Ovary (tissue), 9 donors: Measurements from ENCODE around the gene IQGAP2. TPM values are rescaled to one million over a fixed set of nuclear protein-coding genes. Genes with fewer than 3 reads are reported as not detected.

Source experiments
- DNase-seq, 5 donors: peaks; one replicate each; pipeline ENCODE4 v3.0.0-alpha.2; 2019 to 2020
- H3K27ac ChIP-seq, 2 donors: fragments of 200-600 bp; one replicate each; pipeline versions ENCODE4 v1.5.1 to v1.8.0; 2019 to 2022
- H3K27me3 ChIP-seq: fragments of 200-600 bp; one replicate; pipeline ENCODE4 v1.8.0; 2022
- H3K36me3 ChIP-seq: fragments of 200-600 bp; sonication (generic); one replicate; pipeline ENCODE4 v1.5.1; 2019
- H3K4me1 ChIP-seq: one replicate; pipeline ENCODE4 v1.8.1; 2013; ENCODE audit warnings: mild to moderate bottlenecking, moderate library complexity; ENCODE audit not compliant: insufficient read depth
- H3K4me3 ChIP-seq: fragments of 200-600 bp; sonication (generic); one replicate; pipeline ENCODE4 v1.5.1; 2017
- H3K9me3 ChIP-seq, 2 donors: fragments of 200-600 bp in 1 of 2; sonication (generic) in 1 of 2; one replicate each; pipeline versions ENCODE4 v1.5.1 to v1.8.1; 2013 to 2019; ENCODE audit warnings: mild to moderate bottlenecking in 1 of 2, moderate library complexity in 1 of 2
- EP300 ChIP-seq: sonication (generic); formaldehyde crosslinking; IDR thresholded peaks from one replicate; pipeline ENCODE4 v1.6.1; 2017; ENCODE audit warnings: antibody characterized with exemption
- POLR2A ChIP-seq: fragments of 450-650 bp; IDR thresholded peaks from one replicate; pipeline ENCODE4 v1.6.1; 2017; ENCODE audit warnings: antibody characterized with exemption, mild to moderate bottlenecking, moderate library complexity
- WGBS, 3 donors: extraction: QIAGEN DNeasy Blood & Tissue Kit in 1 of 3; methylation state at CpG; one replicate each; pipeline versions ENCODE4 v1.1.5 to v1.1.7; 2013 to 2017; 5-methylcytosine and 5-hydroxymethylcytosine counted together
- intact Hi-C, 4 donors: fragments of 100-400 bp; cut with DNase I; formaldehyde crosslinking; loops; one replicate each; pipeline versions ENCODE4 v1.11.0 to v1.15.1; 2022 to 2023
- polyA plus RNA-seq, 2 donors: library from polyadenylated mRNA; stranded (reverse); fragments of 200-250 nt in 1 of 2; fragments of 350-450 nt in 1 of 2; fragmentation: Illumina TruSeq in 1 of 2; extraction: RNeasy Lipid Tissue Mini Kit (QIAGEN cat#74804) in 1 of 2; gene quantifications; one replicate each; pipeline ENCODE4 v1.2.3, GENCODE V29; 2013 to 2014
- total RNA-seq, 7 donors: library from RNA; depleted of rRNA in 2 of 7; stranded (reverse); fragments of >200 nt in 2 of 7; fragmentation: NEBNext Ultra II Directional in 3 of 7; extraction: Animal tissue kit (Norgen Biotek cat#: 25700) in 3 of 7; gene quantifications; one replicate each; pipeline versions ENCODE4 v1.1.0 to v1.2.4, GENCODE V29; 2016 to 2023
- TF ChIP-seq, protein P1 (sequence below), 3 donors: fragments of 450-650 bp in 2 of 3; fragments of 200-600 bp in 1 of 3; IDR thresholded peaks; one replicate each; pipeline versions ENCODE4 v1.5.1 to v1.8.0; 2016 to 2022; ENCODE audit warnings: antibody characterized with exemption in 3 of 3, mild to moderate bottlenecking in 1 of 3
- donor health status: DM: no; HTN: no; CAD: no; lungs with moderate emphysema.
- donor health status: DM: no; HTN: no; CAD: no.
- donor health status: Bipolar disorder and iron deficiency.
- donor health status: DM: yes; HTN: yes; CAD: no.
- donor health status: DM: no; HTN: no; CAD: no.
- donor health status: DM: yes; HTN: yes; CAD: no.

IQGAP2 gene
- total and polyA plus RNA-seq, 9 donors, result 8.6 to 27.6 (median 13.9) TPM

DNA sequence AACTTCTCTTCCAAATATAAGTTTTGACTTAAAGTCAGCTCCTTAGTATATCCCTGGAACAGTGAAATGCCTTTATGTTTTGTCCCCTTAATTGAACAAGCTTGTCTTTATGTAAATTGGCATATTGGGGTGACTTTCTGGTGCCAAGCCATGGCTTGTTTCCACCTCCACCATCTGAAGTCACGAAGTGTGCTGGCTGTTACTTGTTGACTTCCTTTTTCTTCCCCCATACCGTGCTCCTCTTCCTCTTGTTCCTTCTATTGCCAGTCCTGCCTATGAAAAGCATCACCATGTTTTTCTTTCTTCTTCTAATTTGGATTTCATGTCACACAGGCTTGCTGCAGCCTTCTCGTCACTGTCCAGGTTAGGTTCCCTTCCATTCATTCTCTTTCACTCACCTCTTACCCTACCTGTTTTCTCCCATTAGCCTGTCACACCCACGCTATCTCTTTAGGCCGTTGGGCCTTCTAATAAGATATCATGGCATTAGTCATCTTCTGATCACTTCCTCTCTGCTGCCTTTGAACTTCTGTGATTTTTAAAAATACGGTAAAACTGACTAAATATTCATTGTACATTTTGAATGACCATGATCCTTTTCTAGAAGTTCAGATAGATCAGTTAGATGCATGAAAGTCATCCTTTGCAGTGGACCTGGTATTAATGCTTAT lies 48.1 kb downstream of the IQGAP2 start:
- H3K9me3 ChIP-seq, result no peaks in the 10 kb centered on the region
- no peak overlapping the region for H3K27ac ChIP-seq
- WGBS, 3 donors, result 74 to 89% (median 86%) methylated on average over 6 of the region's 6 CpGs
- no peaks in the 10 kb centered on the region for H3K36me3 ChIP-seq
- DNase-seq, result no peak
- H3K27me3 ChIP-seq, result no peaks in the 10 kb centered on the region
- H3K4me1 ChIP-seq, result no peaks in the 10 kb centered on the region
- TF ChIP-seq POLR2A, result no peak
- H3K4me3 ChIP-seq, result no peak overlapping the region
- intact Hi-C loops, result no loop called here

- 74 to 83% (median 74%) methylated on average over 4 of the region's 4 CpGs for WGBS, 3 donors
- Histone ChIP-seq H3K27me3 (no peaks in the 10 kb centered on the region), H3K4me3 (no peak overlapping the region), H3K36me3 (no peaks in the 10 kb centered on the region), H3K27ac (no peak overlapping the region), H3K4me1 (no peaks in the 10 kb centered on the region), H3K9me3 (no peaks in the 10 kb centered on the region)
- TF ChIP-seq, protein P1, sequence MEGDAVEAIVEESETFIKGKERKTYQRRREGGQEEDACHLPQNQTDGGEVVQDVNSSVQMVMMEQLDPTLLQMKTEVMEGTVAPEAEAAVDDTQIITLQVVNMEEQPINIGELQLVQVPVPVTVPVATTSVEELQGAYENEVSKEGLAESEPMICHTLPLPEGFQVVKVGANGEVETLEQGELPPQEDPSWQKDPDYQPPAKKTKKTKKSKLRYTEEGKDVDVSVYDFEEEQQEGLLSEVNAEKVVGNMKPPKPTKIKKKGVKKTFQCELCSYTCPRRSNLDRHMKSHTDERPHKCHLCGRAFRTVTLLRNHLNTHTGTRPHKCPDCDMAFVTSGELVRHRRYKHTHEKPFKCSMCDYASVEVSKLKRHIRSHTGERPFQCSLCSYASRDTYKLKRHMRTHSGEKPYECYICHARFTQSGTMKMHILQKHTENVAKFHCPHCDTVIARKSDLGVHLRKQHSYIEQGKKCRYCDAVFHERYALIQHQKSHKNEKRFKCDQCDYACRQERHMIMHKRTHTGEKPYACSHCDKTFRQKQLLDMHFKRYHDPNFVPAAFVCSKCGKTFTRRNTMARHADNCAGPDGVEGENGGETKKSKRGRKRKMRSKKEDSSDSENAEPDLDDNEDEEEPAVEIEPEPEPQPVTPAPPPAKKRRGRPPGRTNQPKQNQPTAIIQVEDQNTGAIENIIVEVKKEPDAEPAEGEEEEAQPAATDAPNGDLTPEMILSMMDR (IDR thresholded peaks at IDR 0.05), result no peak
- TF ChIP-seq POLR2A, result no peak
- TF ChIP-seq EP300, result no peak
- no peak for DNase-seq
- intact Hi-C loops, result no loop called here
Measured at GRCh38 chr5:76455531-76456133, 52.5 kb downstream of the IQGAP2 start.

GRCh38 chr5:76456258-76456657 lies 53.2 kb downstream of the IQGAP2 start:
- no peaks in the 10 kb centered on the region for H3K4me1 ChIP-seq
- H3K27ac ChIP-seq, result no peak overlapping the region
- H3K9me3 ChIP-seq, result no peaks in the 10 kb centered on the region
- DNase-seq, result no peak
- whole genome bisulfite sequencing, 3 donors, result 91 to 94% (median 93%) methylated on average over 4 of the region's 4 CpGs
- no peak overlapping the region for H3K4me3 ChIP-seq
- no peaks in the 10 kb centered on the region for H3K36me3 ChIP-seq
- intact Hi-C loops, result no loop called here
- TF ChIP-seq, protein P1 (IDR thresholded peaks at IDR 0.05), result no peak
- no peak for TF ChIP-seq EP300
- no peak for TF ChIP-seq POLR2A
- H3K27me3 ChIP-seq, result no peaks in the 10 kb centered on the region

DNA sequence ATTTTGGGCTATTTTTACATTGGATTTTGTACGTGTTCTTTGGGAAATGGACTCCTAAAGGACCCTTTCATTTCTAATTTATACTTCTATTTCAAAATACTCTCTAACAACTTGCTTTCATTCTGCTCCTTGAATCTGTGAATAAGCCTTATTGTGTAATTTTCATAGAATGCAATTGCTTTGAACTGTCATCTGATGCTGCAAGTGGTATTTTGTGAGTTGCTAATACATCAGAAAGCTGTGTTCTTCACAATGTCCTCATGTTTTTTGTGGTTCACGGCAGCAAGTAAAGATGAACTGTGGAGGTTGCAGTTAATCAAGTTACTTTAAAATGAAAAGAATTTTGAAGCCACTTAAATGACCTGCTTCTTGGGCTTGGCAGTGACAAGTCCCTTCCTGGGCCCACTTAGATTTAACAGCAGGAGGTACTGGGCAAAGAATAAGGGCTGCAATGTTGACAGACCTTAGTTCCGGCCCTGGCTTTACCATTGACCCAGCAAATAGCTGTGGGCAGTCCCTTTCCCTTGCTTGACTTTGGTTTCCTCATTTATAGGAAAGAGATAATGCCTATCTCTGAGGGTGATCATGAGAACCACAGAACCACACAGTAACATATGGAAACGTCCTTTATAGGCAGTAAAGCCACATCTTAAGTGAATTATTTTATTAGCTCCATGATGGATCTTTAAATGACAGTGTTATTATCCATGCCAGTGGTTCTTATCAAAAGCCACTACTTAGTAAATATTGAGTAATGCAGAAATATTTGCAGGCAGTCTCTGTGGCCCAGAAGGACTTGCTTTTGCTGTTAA lies 54.8 kb downstream of the IQGAP2 start:
- no peak for TF ChIP-seq POLR2A
- TF ChIP-seq, protein P1 (IDR thresholded peaks at IDR 0.05), result no peak
- H3K9me3 ChIP-seq, result no peaks in the 10 kb centered on the region
- H3K36me3 ChIP-seq, result no peaks in the 10 kb centered on the region
- WGBS, 3 donors, result 68 to 71% (median 69%) methylated on average over 4 of the region's 4 CpGs
- H3K4me3 ChIP-seq, result no peak overlapping the region
- intact Hi-C loops, result no loop called here
- H3K27ac ChIP-seq, result no peak overlapping the region
- no peaks in the 10 kb centered on the region for H3K4me1 ChIP-seq
- DNase-seq, result no peak
- H3K27me3 ChIP-seq, result no peaks in the 10 kb centered on the region

- no peak for DNase-seq
- Histone ChIP-seq H3K9me3 (no peaks in the 10 kb centered on the region), H3K27ac (no peak overlapping the region), H3K36me3 (no peaks in the 10 kb centered on the region), H3K27me3 (no peaks in the 10 kb centered on the region), H3K4me1 (no peaks in the 10 kb centered on the region), H3K4me3 (no peak overlapping the region)
- intact Hi-C loops, result no loop called here
- TF ChIP-seq, protein P1 (IDR thresholded peaks at IDR 0.05), result no peak
- TF ChIP-seq POLR2A, result no peak
- 87 to 97% (median 88%) methylated on average over 1 of the region's 1 CpG for WGBS, 3 donors
Measured at GRCh38 chr5:76458486-76458830, 55.4 kb downstream of the IQGAP2 start.
